SH-SY5Y (cell line): Measurements from ENCODE around the gene PCYT1A.

Source experiments
- GATA2 ChIP-seq: IDR thresholded peaks from 2 replicates; pipeline ENCODE4 v1.6.1; 2011; ENCODE audit warnings: mild to moderate bottlenecking, low read depth, low read length
- GATA3 ChIP-seq: IDR thresholded peaks from 2 replicates; pipeline ENCODE4 v1.6.1; 2011; ENCODE audit warnings: low read depth, mild to moderate bottlenecking, low read length, moderate library complexity

PCYT1A gene

DNA sequence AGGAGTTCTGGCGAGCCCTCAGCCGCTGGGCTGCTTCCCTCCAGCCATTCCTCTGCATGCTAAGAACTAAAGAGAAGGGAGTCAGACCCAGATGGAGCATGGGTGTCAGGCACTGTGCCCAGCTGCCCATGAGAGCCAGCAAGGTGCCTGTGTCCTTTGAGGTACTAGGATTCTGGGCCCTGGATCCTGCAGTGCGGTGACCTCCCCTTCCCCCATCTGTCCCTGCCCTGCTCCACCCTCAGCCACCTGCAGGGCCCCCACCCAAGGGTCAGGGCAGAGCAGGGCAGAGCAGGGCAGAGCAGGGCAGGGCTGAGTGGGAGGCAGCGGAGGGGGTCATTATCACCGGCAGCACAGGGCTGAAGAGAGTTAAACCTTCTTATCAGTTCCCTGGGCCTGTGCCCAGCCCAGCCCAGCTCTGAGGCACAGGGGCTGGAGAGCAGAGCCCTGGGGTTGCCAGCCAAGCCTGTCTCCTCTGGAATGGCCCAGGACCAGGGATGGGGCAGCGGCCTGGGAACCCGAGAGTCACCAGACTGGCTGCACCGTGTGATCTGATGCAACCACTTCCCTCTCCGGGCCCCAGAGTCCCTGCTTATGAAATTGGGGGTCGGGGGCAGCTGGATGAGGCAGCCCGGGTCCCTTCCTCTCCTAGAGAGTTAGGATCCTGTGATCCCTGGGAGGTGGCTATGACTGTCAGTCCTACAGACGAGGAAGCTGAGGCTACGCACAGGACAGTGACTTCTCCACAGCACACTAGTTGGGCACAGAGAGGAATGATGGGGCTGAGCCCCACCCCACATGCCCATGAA lies 93.6 kb downstream of the PCYT1A start:
- no peak for TF ChIP-seq GATA3
- TF ChIP-seq GATA2, result peak; percentile 79

DNA sequence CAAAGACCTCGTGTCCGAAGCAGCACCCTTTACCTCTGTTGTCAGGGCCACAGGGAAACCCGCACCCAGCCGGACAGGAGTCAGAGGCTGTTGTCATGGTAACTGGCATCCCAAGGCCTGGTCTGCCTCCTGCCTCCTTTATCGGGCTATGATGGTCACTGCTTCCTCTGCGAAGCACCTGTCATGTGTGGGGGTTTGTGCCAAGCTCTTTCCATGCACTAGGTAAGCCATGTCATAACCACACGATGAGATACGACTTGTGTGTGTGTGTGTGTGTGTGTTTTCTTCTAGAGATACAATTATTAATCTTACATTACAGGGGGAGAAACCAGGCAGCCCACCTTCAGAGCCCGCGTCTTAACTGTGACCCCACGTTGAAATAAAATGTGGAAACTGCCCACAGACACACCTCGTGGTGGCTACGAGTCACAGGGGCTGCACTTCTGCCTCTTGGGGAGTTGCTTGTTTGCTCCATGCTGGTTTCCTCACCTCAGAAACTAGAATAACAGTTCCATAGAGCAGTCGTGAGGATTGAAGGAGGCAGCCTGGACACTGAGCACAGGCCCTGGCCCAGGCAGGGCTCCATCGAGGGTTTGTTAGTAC lies 94.3 kb downstream of the PCYT1A start:
- no peak for TF ChIP-seq GATA2
- TF ChIP-seq GATA3, result no peak

- TF ChIP-seq GATA3 (no peak), GATA2 (no peak)
These were observed 94.9 kb downstream of the PCYT1A start for GRCh38 chr3:196192524-196193051.

- TF ChIP-seq GATA2, result no peak
- TF ChIP-seq GATA3, result no peak
These were observed 95.4 kb downstream of the PCYT1A start for GRCh38 chr3:196192036-196192523.

- TF ChIP-seq GATA2 (no peak), GATA3 (no peak)
These were observed 97.8 kb downstream of the PCYT1A start for GRCh38 chr3:196189566-196190347.

DNA sequence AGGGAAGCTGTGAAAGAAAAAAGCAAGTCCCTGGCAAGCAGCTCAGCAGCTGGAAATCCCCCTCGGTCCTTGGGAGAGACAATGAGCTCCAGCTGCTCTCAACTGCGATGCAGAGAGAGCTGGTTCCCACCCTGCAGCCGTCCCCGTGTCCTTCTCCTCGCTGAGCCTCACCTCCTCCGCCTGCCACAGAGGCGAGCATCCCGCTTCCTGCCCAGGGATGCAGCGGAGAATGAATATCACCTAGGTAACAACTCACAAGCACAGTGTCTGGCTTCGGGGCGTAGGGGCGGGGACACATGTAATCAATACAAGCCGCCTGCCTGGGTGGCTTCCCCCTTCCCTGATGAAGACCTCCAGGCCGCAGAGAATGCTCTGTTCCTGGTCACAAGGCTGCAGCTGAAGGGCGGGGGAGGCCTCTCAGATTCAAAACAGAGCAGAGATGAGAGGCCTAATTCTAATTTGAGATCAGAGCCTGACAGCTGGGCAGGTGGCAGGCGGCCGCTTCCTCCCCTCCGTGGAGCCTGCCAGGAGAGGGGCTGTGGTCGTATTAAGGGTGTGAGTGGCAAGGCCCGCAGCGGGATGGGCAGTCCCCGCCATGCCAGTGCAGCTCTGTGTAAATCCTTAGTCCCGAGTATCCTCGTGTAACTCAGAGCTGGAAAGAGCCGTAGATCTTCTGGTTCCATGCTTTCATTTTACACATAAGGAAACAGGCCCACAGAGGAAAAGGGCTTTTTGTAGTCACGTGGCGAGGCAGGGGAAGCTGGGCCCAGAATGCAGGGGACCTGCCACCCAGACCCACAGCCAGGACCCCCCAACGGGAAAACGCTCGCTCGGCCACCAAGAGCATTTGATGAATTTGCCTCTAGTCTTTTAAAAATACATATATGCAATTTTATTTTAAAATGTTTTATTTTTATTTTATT lies 100.6 kb downstream of the PCYT1A start:
- TF ChIP-seq GATA3 (no peak), GATA2 (no peak)

DNA sequence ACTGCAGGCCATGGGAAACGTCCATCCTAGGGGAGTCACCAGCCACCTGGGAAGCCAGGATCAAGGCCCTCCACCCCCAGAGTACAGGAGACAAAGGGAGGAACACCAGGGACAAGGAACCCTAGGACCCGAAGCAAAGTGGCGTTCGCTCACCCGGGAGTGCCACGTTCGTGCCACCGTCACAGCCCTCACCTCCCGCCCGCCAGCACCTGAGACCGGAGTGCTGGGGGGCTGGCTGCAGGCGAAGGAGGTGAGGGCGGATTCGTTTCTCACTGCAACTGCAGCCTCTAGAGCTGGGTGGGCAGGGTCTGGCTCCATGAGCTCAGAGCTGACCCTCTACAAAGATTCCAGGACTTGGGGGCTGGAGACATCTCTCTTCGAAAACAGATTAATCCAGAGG lies 102.6 kb downstream of the PCYT1A start:
- no peak for TF ChIP-seq GATA2
- TF ChIP-seq GATA3, result no peak

DNA sequence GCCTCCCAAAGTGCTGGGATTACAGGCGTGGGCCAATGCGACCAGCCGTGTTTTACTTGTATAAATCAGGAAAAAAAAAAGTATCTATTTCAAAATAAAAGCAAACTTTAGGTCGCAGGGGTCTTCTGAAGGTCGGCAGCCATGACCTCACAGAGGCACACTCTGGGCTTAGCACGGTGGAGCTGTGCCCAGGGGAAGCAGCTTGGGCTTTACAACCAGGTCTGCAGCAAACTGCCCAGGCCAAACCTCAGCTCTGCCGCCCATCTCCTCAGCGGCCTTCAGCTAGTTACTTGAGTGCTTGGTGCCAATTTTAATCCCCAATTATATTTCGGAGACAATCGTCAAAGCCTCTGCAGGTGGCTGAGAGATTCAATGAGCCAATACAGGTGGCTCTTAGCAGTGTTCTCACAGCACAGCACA lies 106.4 kb downstream of the PCYT1A start:
- TF ChIP-seq GATA2, result no peak
- TF ChIP-seq GATA3, result no peak

DNA sequence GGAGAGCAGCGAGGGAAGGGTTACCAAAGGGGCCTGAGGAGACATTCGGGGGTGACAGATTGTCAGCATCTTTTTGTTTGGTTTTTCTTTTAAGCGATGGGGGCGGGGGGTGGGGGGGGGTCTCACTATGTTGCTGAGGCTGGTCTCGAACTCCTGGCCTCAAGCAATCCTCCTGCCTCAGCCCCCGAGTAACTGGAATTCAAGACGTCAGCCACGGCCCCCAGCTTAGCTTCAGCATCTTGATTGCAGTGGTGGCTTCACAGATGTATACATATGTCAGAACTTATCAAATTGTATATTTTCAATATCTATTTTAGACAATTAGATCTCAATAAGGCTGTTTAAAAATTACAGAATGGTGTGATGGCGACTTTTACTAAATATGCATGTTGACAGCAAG lies 107.2 kb downstream of the PCYT1A start:
- no peak for TF ChIP-seq GATA2
- no peak for TF ChIP-seq GATA3
